ENCODE results near the gene SSPN.

The SSPN gene

DNA sequence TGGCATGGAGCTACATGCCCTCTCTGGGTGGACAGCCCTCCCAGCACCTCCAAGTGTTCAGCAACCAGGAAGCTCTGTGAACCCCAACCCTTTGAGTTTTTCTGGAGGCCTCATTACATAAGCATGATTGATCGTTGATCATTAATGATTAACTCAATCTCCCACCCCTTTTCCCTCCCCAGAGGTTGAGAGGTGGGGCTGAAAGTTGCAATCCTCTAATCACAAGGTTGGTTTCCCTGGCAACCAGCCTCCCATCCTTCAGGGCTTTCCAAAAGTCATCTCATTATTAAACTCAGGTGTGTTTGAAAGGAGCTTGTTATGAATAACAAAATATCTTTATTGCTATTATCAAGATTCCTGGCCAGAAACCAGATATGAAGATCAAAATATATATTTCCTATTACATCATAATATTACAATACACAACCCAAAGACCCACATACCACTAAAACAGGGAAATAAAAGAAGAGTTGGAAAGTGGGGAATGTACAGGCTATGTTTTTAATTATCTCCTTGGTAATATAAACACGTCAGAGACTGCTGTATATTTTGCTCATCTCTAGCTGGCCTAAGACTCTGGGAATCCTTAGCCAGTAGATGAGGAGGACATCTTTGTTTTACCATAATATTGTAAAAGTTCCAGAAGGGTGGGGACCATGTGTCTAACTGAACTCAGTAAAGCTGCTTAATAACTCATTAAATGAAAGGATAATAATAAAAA lies 73.6 kb downstream of the SSPN start:
- DNase-seq, result no peak

DNA sequence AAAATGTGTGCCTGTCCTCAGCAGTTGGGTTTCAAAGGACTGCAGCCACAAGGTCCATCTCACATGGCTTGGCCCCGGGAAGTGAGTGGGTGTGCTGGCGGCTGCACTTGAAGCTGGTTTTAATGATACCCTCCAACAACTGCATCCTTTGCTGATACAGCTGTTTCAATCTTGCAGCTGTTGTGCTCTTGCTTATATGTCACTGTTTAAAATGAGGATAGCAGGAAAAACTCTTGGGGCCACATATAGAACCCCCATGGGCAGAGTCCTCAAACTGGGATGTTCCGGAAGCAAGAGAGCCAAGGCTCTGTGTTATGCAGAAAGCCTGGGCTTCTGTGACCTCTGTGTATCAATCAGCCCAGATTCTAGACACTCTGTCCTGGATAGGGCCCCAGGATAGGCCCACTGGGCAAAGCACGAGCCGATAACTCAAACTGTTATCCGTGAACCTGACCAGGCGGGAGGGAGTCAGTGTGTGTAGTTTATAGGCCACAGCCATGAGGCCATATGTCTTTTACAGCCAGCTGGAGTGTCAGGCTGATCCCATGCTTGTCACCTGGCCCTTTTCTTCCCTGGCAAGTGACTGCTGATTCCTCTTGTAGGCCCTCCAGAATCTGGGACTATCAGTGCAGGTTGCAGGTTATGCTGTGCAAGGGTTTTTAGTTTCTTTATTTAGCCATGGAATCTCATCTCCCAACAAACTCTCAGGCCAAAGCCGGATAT lies 74.3 kb downstream of the SSPN start:
- DNase-seq, result no peak

DNA sequence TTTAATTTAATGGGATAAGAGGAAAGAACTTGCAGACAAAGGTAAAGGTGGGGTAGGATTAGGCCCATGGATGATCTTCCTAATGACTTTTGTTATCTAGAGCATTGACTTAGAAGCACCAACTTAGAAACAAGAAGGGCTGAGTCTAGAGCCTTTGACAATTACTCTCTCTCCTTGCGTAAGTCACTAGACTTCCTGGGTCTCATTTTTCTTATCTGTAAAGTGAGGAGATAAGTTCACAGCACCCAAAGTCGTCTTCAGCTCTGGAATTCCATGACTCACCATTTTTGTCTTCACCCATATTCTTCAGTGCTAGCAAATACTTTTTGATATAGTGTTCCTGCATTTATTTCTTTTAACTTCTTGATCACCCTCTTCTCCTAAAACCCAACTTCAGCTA lies 75.7 kb downstream of the SSPN start:
- no peak for DNase-seq

DNA sequence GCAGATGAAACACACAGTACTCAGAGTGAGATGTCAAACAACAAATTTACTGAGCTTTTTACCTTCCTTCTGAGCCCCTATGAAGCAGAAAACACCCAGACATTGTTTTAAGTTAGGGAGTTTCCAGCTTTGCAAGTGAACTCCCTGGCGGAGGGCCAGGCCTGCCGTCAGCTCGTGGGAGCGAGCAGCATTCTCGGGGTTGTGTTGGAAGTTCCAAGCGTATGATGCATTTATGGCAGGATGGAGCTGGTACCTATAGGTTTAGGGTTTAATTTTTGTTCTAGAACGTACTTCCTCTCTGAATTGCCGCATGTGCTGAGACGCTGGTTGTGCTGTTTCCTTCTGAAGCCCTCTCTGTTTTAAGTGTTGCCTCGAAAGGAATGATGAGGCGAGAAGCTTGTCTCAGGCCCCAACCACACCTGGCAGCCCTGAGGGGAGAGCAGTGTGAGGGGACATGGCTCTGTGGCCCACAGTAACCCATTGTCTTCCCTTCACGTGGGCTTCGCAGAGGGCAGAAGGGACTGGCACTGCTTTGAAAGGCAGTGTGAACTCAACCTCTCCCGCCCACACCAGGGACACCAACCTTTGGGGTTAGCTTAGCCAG lies 76.6 kb downstream of the SSPN start:
- no peak for DNase-seq

DNA sequence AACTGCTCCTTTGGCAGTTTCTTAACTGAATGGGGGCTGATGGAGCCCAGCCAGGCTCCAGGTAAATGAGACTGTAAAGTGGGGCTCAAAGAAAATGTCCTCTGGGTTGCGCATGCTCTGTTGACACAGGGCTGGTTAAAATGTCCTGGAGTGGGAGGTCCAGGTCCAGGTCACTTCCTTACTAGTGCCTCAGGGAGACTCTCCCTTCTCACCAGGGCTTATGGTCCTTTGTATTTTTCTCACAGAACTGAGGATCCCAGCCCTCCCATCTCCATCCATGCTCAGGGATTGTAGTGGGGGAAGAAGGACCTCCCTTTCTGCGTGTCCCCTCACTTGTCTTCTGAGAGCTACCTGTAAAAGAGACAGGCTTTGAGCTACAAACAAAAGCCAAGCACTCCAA lies 77.5 kb downstream of the SSPN start:
- no peak for DNase-seq

DNA sequence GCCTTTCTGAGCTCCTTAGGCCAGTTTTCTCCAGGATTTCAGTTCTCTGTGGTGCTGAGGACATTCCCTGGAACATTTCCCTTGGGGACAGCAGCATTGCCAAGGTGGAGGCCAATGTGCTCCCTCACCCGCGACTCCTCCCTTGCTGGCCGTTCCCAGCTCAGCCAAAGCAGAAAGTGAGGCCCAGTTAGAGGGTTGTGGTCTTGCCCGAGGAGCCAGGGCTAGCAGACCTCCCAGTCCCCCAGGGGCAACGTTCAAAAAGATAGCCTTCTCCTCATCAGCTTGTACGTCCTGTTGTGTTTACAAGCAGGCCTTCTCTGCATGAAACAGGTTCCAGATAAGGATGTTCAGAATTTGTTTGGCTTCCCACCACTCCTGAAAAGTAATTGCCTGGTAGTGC lies 78.4 kb downstream of the SSPN start:
- DNase-seq, result no peak

DNA sequence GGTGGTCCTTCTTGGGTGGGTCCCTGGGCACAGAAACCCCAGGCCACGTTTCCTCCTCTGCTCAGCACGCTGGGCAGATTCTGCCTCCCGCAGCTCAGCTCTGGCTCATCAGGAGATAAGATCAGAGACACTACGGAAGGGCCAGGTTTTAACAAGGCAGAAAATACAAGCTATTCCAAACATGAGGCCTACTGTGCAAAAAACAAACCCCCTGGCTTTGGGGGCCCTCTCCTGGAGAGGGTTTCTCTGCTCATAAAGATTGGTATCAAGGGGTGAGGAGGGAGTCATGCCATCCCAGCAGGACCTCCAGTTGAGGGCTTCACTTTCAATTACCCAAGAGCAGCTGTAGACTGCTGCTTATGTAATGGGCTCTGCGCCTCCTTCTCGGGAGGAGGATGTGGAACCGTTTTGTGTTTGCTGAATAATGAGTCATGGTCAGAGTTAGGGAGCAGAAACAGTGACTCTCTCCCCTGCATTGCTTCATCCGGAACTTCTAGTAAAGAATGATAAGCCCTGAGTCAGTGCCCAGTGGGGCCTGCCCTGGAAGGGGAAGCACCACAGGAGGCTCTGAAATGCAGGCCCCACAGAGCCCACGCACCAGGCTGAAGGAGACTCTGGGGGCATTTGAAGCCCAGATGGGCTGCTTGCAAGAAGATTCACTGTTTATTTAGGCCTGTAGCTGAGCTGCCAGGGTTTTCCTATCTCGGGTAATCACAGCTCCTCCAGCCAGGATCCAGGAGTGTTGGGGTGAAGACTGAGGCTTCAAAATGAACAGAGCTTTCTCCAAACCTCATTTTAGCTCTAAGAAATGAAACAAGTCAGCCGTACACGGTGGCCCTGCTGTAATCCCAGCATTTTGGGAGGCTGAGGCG lies 79.3 kb downstream of the SSPN start:
- DNase-seq, result no peak

DNA sequence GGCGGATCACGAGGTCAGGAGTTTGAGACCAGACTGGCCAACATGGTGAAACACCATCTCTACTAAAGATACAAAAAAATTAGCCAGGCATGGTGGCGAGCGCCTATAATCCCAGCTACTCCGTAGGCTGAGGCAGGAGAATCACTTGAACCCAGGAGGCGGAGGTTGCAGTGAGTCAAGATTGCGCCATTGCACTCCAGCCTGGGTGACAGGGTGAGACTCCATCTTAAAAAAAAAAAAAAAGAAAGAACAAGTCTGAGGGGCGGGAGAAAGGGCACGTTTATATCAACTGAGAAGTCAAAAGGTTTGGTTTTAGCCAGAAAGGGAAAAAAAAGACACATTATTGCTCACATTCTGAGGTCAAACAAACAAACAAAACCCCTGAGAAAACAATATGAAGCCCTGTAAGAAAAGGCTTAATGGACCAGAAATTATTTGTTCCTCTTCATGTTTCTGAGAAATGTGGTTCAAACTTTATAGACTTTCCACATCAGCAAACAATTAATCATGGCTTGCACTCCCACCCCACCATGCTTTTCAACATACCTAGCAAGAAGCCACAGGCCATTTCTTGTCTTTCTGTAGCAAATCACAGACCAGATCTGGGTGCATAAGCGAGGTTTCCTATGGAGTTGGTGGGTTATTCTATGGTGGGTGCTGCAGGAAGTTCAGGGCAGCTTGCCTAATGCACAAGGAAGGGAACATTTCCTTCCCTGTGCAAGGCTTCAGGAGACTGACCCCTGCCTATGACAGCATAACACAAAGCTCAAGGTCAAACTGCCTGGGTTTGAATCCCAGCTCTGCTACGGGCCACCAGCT lies 80.1 kb downstream of the SSPN start:
- no peak for DNase-seq

DNA sequence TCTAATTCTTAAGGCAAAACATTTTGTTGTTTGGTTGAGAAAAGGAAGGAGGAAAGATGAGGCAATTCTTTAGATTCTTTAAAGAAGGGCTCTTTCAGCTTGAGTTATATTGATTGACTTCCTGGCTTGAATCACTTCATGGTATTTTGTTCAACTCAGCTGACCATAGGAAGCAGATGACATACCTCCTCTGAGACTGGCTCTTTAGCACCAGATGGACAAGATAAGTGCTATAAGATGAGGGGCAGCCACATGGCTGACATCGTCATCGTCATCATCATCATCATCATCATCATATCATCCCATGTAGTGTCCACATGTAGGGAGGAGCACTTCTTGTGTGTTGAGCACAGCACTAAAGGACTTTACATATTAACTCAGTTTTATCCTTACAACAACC lies 81.3 kb downstream of the SSPN start:
- no peak for DNase-seq

DNA sequence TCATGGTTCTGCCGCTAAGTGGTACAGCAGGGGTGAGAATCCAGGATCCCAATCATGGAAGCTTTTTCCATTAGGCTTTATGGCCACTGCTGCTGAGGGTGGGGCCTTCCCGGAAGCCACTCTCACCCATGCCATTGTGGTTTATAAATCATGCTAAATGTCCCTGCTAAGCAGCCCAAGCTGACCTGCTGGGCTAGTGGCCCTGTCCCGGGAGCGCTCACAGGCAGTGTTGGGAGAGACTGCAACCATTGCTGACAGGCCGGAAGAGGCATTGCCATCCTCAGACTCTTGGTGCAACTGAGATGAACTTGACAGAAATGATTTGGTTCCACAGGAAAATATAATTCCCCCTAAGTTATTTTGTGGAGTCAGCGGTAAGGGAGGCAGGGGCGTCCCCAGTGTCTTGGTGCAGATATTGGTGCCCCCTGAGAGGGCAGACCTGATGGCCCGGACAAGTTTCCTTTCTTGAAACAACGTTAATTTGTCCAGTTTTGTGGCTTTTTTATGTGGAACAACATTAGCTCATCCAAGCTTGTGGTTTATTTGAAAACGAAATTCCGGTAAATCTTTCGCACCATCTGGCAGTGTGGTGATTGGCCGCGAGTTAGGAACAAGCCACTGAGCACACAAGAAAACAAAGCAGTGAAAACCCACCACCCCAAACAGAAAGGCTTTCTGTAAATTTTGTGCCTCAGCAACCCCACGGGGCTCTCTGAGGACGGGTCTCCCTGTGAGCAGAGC lies 82.3 kb downstream of the SSPN start:
- DNase-seq, result no peak

DNA sequence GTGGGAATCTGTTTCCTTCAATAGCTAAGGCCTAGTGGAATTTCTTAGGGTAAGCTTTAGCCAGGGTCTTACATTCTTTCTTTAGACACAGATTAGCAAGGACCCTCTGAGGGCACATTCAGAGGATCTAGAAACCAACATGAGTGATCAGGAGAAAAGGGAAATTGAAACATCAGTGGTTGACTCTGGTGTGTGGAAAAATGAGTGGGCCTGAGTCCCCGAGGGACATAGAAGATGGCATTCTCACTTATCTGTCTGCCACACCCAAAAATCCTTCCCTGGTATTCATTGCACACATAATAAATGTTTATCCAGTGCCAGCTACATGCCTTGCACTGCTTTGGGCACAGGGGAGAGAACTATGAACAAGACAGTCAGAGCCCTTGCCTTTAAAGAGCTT lies 82.9 kb downstream of the SSPN start:
- DNase-seq, result no peak

DNA sequence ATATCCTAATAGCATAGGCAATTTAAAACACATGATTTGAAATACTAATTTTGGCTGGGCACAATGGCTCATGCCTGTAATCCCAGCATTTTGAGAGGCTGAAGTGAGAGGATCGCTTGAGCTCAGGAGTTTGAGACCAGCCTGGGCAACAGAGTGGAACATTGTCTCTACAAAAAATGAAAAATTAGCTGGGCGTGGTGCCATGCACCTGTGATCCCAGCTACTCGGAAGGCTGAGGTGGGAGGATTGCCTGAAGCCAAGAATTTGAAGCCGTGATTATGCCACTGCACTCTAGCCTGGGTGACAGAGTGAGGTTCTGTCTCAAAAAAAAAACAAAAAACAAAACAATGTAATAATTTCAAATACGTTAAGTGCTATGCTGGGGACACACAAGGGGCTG lies 83.3 kb downstream of the SSPN start:
- no peak for DNase-seq

DNA sequence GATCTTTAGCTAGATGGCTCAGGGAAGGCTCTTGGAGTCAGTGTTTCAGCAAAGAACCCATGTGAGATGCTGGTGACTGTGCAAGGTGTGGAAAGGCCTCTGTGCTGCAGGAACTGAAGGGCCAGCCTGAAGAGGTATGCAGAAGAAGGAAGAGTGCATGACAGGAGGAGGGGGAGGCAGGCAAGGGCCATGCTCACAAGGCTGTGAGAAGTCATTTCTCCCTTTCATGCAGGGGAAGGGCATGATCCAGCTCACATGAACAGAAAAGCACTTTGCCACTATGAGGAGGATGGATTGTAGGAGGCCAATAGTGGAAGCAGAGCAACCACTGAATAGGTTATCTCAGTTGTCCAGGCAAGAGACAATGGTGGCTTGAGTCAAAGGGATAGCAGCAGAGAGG lies 83.7 kb downstream of the SSPN start:
- no peak for DNase-seq

DNA sequence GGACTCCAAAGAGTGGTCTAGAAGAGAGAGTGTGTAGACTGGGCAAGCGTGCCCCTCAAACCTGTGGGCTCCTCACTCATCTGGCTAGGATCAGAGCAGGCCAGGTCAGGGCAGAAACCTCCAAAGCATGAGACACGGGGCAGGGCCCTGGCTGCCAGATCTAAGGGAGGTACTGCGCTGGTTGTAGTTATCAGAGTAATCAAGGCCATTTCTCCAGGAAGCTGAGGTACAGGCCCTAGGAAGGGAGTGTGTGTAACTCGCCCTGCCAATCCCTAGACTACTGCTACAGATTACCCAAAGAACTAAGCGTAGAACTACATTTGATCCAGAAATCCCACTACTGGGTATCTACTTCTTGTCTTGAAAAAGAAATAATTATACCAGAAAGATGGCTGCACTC lies 84.5 kb downstream of the SSPN start:
- DNase-seq, result no peak

DNA sequence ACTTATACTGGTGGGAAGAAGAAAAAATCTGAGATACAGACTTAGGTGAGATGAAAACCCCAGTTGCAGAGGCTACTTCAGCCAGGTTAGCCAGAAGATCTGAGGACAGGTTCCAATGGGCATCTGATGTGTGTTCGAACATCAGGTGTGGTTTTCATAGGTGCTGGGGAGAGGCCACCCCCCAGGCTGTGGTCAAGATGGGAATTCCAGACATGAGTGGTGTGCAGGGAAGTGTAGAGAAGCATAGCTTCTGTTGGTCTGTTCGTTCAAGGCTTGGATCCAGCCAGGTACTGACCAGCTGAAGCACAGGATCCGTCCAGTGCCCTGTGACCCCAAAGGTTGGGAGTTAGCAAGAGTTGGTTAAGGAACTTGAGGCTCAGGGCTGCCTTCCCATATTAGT lies 85.5 kb downstream of the SSPN start:
- no peak for DNase-seq

DNA sequence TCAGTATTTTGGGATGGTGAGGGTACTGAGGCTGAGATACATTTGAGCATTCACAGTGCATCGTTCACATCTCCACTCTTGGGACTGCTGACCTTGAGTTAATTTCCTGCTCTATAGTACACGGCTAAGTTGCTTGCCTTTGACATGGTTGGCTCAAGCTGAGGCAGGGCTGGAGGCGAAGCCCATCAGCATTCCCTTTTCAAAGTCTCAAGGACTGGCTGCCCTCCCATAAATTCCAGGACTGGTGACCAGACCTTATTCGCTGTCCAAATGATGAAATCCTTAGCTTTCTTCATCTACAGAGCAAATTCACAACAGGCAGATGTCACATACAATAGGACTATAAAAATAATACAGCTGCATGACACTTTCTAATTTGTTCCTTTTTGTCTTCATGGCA lies 85.9 kb downstream of the SSPN start:
- DNase-seq, result no peak

DNA sequence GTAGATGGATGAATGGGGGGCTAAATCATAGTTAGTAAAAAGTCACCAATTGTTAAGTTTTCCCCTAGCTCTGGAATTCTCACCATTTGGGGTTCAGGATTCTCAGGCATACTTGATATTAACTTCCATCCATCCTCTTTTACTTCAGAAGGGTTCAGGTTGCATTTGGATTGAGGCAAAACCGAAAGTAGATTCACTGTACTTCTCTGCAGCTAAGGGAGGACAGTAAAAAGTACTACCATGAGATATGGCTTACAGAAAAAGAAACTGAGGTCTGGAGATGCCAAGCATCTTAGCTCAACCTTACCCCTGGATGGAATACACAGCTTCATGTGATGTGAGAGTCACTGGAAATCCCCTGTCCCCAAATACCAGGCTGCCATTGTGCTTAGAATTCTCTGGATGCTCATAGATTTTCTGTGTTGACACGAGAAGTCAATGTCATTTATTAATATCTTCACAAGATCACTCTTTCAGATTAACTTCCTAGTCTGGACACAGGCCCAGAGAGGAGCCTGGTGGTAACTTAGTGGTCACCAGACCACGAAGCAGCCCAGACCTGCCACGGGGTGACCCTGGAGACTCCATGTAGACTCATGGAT lies 87.1 kb downstream of the SSPN start:
- no peak for DNase-seq

DNA sequence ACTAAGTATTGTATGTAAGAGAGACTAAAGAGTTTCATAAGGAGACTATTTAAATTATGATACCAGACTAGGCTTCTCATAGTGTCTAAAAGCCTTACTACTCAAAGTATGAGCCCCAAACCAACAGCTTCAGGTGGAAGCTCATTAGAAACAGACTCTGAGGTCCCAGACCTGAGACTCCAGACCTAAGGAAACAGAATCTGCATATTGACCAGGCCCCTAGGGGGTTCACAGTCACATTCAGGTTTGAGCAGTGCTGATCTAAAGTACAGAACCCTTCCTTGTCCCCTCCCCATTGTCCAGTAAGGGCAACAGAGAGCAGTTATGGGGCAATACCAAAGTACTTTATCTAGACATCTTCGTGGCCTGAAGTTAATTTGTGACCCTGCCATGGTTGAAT lies 87.7 kb downstream of the SSPN start:
- DNase-seq, result no peak

DNA sequence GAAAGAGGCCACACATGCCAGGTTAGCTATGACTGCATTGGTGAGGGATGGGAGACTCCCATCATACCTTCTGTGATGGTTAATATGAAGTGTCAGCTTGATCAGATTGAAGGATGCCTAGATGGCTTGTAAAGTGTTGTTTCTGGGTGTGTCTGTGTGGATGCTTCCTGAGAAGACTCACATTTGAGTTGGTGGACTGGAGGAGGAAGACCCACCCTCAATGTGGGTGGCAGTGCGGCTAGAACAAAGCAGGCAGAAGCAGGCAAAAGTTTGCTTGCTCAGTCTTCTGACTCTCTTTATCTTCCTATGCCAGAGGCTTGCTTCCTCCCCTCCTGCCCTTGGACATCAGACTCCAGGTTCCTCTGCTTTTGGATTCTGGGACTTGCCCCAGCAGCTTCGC lies 88.2 kb downstream of the SSPN start:
- no peak for DNase-seq

DNA sequence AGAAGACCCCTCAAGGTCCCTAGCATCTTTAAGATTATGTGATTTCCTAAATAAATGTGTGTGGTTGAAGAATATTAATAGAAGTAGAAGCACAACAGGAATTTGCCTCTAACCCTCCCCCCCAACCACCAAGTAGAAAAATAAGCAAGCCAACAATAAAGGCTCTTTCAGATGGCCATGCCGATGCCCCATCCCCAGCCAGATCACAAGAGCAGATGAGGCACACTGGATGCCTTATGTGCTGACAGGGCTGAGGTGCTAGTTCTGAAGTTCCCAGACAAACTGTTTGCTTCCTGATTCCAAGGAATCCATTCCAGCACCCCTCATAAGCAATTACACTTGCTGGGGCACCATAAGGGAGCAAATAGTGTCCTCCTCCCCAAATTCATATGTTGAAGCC lies 90.0 kb downstream of the SSPN start:
- no peak for DNase-seq

DNA sequence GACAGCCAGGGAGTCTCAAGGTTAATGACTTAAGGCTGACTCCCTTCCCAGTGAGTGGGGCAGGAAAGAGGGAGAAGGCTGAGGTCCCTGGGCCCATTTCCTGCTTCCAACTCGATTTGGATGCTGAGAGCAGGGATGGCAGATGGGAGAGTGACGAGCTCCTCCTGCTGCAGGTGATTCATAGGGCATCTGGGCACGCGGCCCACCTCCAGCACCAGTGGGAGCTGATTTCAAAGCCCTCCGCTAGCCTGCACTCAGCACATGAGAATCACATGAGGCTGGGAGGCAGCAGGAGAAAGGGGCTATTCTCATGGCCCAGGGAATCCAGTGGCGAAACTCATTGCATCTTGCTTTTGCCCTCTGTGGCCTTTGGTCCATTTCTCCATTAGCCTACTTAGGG lies 90.8 kb downstream of the SSPN start:
- no peak for DNase-seq

Data from NCI-H748 treated with DMSO at 0.1 percent for 48 hours (cell line).